Measurements from ENCODE around the gene ADGRB3. TPM values are rescaled to one million over a fixed set of nuclear protein-coding genes. Genes with fewer than 3 reads are reported as not detected.

The ADGRB3 gene
- polyA plus RNA-seq, 1 of the 3 experiments (the other 2 are of a cell fraction) = 0.12 TPM

DNA sequence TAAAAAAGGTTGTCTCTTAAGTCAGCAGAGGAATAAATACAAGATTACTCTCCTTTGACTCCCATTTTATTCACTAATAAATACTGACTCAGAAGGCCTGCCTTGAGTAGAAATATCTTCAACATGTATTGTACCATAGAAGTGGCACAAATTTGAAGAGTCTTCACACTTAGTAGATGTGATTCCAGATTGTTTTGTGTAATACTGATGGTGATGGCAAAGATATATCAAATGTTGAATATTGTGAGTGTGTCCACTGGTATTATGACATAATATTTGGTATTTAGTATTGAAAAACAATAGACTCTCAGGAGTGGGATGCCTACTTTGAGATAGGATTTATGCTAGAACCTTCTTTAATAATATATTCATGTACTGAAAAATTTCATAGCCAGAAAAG is 7.0 kb downstream of the ADGRB3 start:
- Histone ChIP-seq H3K9me2 (no peaks in the 10 kb centered on the region), H3K27ac (ENCODE audit: low read depth in 2 of 2, low read length in 1 of 2) (no peak overlapping the region), H3K9ac (no peak overlapping the region), H3K4me3 (ENCODE audit: low read depth in 2 of 2, low read length in 1 of 2) (no peak overlapping the region), H3K36me3 (replicated peaks in 1 of 2; ENCODE audit: control insufficient read depth in 1 of 2, insufficient read depth in 2 of 2, low read length in 1 of 2) (no peaks in the 10 kb centered on the region), H4K20me1 (ENCODE audit: insufficient read depth) (no peaks in the 10 kb centered on the region), H2AFZ (ENCODE audit: low read depth) (no peak overlapping the region), H3K4me1 (ENCODE audit: control insufficient read depth in 1 of 2, insufficient read depth in 2 of 2, low read depth in 1 of 2, low read length in 1 of 2) (peaks cover 0 to 16% of the 10 kb centered on the region in 2 experiments; a peak in 3 of 4 replicates), H3F3A (replicated peaks; ENCODE audit: insufficient read depth) (peaks cover 2% of the 10 kb centered on the region), H3K4me2 (no peak overlapping the region), H3K9me3 (no peaks in the 10 kb centered on the region), H3K27me3 (ENCODE audit: insufficient read depth) (no peaks in the 10 kb centered on the region), H3K79me2 (ENCODE audit: insufficient read depth) (no peaks in the 10 kb centered on the region)
- no peak for TF ChIP-seq GABPA (IDR thresholded peaks at IDR 0.05; ENCODE audit: low read depth)
- no peak for TF ChIP-seq RXRA (IDR thresholded peaks at IDR 0.05; ENCODE audit: borderline replicate concordance, low read depth)
- TF ChIP-seq POLR2AphosphoS5 (IDR thresholded peaks at IDR 0.05; ENCODE audit: low read depth, low read length) = no peak
- no peak for TF ChIP-seq RCOR1 (IDR thresholded peaks at IDR 0.05; ENCODE audit: low read length)
- TF ChIP-seq, protein P1, sequence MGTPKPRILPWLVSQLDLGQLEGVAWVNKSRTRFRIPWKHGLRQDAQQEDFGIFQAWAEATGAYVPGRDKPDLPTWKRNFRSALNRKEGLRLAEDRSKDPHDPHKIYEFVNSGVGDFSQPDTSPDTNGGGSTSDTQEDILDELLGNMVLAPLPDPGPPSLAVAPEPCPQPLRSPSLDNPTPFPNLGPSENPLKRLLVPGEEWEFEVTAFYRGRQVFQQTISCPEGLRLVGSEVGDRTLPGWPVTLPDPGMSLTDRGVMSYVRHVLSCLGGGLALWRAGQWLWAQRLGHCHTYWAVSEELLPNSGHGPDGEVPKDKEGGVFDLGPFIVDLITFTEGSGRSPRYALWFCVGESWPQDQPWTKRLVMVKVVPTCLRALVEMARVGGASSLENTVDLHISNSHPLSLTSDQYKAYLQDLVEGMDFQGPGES (IDR thresholded peaks at IDR 0.05; ENCODE audit: low read depth, low read length) = no peak
- no peak for TF ChIP-seq ELF1 (IDR thresholded peaks at IDR 0.05)
- TF ChIP-seq, protein P2, sequence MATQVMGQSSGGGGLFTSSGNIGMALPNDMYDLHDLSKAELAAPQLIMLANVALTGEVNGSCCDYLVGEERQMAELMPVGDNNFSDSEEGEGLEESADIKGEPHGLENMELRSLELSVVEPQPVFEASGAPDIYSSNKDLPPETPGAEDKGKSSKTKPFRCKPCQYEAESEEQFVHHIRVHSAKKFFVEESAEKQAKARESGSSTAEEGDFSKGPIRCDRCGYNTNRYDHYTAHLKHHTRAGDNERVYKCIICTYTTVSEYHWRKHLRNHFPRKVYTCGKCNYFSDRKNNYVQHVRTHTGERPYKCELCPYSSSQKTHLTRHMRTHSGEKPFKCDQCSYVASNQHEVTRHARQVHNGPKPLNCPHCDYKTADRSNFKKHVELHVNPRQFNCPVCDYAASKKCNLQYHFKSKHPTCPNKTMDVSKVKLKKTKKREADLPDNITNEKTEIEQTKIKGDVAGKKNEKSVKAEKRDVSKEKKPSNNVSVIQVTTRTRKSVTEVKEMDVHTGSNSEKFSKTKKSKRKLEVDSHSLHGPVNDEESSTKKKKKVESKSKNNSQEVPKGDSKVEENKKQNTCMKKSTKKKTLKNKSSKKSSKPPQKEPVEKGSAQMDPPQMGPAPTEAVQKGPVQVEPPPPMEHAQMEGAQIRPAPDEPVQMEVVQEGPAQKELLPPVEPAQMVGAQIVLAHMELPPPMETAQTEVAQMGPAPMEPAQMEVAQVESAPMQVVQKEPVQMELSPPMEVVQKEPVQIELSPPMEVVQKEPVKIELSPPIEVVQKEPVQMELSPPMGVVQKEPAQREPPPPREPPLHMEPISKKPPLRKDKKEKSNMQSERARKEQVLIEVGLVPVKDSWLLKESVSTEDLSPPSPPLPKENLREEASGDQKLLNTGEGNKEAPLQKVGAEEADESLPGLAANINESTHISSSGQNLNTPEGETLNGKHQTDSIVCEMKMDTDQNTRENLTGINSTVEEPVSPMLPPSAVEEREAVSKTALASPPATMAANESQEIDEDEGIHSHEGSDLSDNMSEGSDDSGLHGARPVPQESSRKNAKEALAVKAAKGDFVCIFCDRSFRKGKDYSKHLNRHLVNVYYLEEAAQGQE (IDR thresholded peaks at IDR 0.05; ENCODE audit: low read depth, low read length) = no peak
- TF ChIP-seq MEF2A (IDR thresholded peaks at IDR 0.05; ENCODE audit: borderline replicate concordance, low read depth) = no peak
- no peak for TF ChIP-seq RFX5 (IDR thresholded peaks at IDR 0.05; ENCODE audit: low read length)
- TF ChIP-seq RAD21 (IDR thresholded peaks at IDR 0.05; ENCODE audit: low read length) = no peak
- TF ChIP-seq MXI1 (IDR thresholded peaks at IDR 0.05; ENCODE audit: low read depth, low read length) = no peak
- no peak for TF ChIP-seq EZH2phosphoT487 (IDR thresholded peaks at IDR 0.05; ENCODE audit: borderline replicate concordance, low read depth)
- no peak for TF ChIP-seq EP300 (IDR thresholded peaks at IDR 0.05; ENCODE audit: borderline replicate concordance in 1 of 2, low read depth in 1 of 2, low read length in 1 of 2)
- TF ChIP-seq FOXJ3 (CRISPR knock-in tag; IDR thresholded peaks at IDR 0.05) = no peak
- TF ChIP-seq SMC3 (IDR thresholded peaks at IDR 0.05; ENCODE audit: low read depth, low read length) = no peak
- TF ChIP-seq, protein P3, sequence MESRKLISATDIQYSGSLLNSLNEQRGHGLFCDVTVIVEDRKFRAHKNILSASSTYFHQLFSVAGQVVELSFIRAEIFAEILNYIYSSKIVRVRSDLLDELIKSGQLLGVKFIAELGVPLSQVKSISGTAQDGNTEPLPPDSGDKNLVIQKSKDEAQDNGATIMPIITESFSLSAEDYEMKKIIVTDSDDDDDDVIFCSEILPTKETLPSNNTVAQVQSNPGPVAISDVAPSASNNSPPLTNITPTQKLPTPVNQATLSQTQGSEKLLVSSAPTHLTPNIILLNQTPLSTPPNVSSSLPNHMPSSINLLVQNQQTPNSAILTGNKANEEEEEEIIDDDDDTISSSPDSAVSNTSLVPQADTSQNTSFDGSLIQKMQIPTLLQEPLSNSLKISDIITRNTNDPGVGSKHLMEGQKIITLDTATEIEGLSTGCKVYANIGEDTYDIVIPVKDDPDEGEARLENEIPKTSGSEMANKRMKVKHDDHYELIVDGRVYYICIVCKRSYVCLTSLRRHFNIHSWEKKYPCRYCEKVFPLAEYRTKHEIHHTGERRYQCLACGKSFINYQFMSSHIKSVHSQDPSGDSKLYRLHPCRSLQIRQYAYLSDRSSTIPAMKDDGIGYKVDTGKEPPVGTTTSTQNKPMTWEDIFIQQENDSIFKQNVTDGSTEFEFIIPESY (IDR thresholded peaks at IDR 0.05; ENCODE audit: borderline replicate concordance, low read depth) = no peak
- TF ChIP-seq SIN3A (IDR thresholded peaks at IDR 0.05; ENCODE audit: borderline replicate concordance, low read depth, low read length) = no peak
- TF ChIP-seq, protein P4, sequence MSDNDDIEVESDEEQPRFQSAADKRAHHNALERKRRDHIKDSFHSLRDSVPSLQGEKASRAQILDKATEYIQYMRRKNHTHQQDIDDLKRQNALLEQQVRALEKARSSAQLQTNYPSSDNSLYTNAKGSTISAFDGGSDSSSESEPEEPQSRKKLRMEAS (IDR thresholded peaks at IDR 0.05; ENCODE audit: low read depth) = no peak
- DNase-seq = no peak
- ChIA-PET CTCF (interaction anchor here (0.6 to 10.2 kb wide), 2 partner anchors 136 to 333 kb away, joined by 3 to 153 read pairs; no protein-coding TSS in a partner anchor), POLR2A (no interaction called here)
